ENCODE measurements around the gene ADGRG1. TPM values are rescaled to one million over a fixed set of nuclear protein-coding genes. Genes with fewer than 3 reads are reported as not detected.

The ADGRG1 gene
- total RNA-seq, 1 experiment from 2014 or later: 13.1 TPM

DNA sequence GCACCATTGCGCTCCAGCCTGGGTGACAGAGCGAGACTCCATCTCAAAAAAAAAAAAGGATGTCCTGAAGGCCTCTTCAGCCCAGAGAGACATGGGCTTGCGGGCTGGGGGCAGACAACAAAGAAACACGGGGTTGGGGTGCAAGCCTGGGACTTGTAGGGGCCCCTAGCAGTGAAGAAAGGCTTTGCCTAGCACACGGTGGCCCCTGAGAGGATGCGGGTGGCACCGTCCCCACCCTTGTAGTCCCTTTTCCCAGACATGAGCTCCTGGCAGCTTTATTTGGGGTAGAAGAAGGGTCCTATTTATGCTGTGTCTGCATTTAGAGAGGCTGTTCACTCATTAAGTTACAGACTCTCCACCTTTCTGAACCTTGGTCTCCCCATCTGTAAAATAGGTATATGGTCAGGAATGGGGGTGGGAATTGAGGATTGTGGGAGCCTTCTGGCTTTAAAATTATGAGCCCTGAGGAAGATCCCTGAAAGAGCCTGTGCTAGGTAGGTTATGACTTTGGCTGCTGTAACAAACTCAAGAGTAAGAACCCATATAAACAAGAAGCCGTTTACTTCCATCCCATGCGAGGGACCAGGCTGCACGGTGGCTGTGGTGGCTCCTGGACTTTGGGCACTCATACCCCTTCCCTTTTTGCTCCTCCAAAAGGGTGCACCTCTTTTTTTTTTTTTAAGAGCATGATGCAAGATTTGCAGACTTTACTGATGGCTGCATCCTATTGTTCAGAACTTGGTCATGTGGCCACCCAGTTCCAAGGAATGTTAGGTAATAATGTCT is 20.6 kb upstream of the ADGRG1 start:
- BruUV-seq (replicated peaks): no TSS peak
- H3K4me1 ChIP-seq (ENCODE audit: control insufficient read depth, insufficient read depth, low read length): no peaks in the 10 kb centered on the region; the same call in 1 of the 2 replicates
- no peak overlapping the region for H3K27ac ChIP-seq (ENCODE audit: low read length)
- intact Hi-C loops (cut with micrococcal nuclease; ENCODE audit: unreplicated experiment): no loop called here
- no peaks in the 10 kb centered on the region for H3K9me3 ChIP-seq (ENCODE audit: control insufficient read depth, insufficient read depth, low read depth, low read length)
- TF ChIP-seq, protein P1, sequence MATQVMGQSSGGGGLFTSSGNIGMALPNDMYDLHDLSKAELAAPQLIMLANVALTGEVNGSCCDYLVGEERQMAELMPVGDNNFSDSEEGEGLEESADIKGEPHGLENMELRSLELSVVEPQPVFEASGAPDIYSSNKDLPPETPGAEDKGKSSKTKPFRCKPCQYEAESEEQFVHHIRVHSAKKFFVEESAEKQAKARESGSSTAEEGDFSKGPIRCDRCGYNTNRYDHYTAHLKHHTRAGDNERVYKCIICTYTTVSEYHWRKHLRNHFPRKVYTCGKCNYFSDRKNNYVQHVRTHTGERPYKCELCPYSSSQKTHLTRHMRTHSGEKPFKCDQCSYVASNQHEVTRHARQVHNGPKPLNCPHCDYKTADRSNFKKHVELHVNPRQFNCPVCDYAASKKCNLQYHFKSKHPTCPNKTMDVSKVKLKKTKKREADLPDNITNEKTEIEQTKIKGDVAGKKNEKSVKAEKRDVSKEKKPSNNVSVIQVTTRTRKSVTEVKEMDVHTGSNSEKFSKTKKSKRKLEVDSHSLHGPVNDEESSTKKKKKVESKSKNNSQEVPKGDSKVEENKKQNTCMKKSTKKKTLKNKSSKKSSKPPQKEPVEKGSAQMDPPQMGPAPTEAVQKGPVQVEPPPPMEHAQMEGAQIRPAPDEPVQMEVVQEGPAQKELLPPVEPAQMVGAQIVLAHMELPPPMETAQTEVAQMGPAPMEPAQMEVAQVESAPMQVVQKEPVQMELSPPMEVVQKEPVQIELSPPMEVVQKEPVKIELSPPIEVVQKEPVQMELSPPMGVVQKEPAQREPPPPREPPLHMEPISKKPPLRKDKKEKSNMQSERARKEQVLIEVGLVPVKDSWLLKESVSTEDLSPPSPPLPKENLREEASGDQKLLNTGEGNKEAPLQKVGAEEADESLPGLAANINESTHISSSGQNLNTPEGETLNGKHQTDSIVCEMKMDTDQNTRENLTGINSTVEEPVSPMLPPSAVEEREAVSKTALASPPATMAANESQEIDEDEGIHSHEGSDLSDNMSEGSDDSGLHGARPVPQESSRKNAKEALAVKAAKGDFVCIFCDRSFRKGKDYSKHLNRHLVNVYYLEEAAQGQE (IDR thresholded peaks at IDR 0.05; ENCODE audit: insufficient read depth in 1 of 2, low read depth in 2 of 2, low read length in 1 of 2): no peak
- TF ChIP-seq, protein P2, sequence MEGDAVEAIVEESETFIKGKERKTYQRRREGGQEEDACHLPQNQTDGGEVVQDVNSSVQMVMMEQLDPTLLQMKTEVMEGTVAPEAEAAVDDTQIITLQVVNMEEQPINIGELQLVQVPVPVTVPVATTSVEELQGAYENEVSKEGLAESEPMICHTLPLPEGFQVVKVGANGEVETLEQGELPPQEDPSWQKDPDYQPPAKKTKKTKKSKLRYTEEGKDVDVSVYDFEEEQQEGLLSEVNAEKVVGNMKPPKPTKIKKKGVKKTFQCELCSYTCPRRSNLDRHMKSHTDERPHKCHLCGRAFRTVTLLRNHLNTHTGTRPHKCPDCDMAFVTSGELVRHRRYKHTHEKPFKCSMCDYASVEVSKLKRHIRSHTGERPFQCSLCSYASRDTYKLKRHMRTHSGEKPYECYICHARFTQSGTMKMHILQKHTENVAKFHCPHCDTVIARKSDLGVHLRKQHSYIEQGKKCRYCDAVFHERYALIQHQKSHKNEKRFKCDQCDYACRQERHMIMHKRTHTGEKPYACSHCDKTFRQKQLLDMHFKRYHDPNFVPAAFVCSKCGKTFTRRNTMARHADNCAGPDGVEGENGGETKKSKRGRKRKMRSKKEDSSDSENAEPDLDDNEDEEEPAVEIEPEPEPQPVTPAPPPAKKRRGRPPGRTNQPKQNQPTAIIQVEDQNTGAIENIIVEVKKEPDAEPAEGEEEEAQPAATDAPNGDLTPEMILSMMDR (IDR thresholded peaks at IDR 0.05): no peak
- TF ChIP-seq SIN3A (IDR thresholded peaks at IDR 0.05; ENCODE audit: borderline replicate concordance, insufficient read depth, low read depth, low read length) (no peak), TCF7L2 (IDR thresholded peaks at IDR 0.05; ENCODE audit: low read depth, low read length) (no peak), POLR2AphosphoS5 (IDR thresholded peaks at IDR 0.05; ENCODE audit: low read depth, low read length) (no peak)
- H3K36me3 ChIP-seq (ENCODE audit: control insufficient read depth, insufficient read depth, low read length): no peaks in the 10 kb centered on the region
- CTCF ChIA-PET: no interaction called here
- H3K4me3 ChIP-seq (ENCODE audit: low read depth in 2 of 2, low read length in 2 of 2): no peak overlapping the region
- in situ Hi-C loops (cut with HindIII; ENCODE audit: low pct_unique_long_range_greater_than_20kb, low sequenced_read_pairs): no loop called here
- no peaks in the 10 kb centered on the region for H3K27me3 ChIP-seq (ENCODE audit: control insufficient read depth, insufficient read depth, low read length)
- DNase-seq (ENCODE audit: low read depth, low spot score): no peak
- POLR2A ChIA-PET: no interaction called here
- no peak for ATAC-seq

DNA sequence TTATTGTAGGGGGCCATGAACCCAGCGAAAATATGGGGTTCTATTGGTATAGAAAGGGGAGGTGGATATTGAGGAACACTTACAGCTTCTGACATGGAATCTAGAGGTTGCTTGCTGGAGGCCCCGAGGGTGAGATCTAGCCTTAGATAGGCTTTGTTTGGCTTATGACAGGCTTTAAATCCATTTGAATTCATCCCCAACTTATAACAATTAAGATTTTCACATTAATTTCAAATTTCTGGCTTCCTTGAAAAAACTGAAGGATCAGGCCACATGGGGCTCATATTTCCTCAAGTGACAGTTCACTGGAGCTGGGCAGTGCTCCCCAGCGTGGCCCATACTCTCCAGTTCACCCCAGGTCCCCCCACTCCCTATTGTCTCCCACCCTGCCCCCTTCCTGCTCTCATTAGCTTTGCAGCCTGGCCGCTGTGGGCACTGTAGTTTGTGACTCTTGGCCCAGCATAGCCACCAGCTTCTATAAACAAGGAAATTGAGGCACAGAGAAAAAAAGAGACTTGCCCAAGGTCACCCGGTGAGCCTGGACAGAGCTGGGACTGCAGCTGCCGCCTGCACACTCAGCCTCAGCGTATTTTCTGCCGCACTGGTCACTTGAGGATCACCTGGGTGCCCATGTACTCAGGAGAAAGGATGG is 19.8 kb upstream of the ADGRG1 start:
- H3K36me3 ChIP-seq (ENCODE audit: control insufficient read depth, insufficient read depth, low read length): no peaks in the 10 kb centered on the region
- H3K4me1 ChIP-seq (ENCODE audit: control insufficient read depth, insufficient read depth, low read length): no peaks in the 10 kb centered on the region; the same call in 1 of the 2 replicates
- ChIA-PET CTCF (interaction anchor here (0.6 to 1.5 kb wide), 2 partner anchors 18 to 22 kb away, joined by 3 to 9 read pairs; no protein-coding TSS in a partner anchor), POLR2A (interaction anchor here (0.6 kb wide), 1 partner anchor 30 kb away, joined by 8 read pairs; no protein-coding TSS in a partner anchor)
- no peak for ATAC-seq
- TF ChIP-seq, protein P1 (IDR thresholded peaks at IDR 0.05; ENCODE audit: insufficient read depth in 1 of 2, low read depth in 2 of 2, low read length in 1 of 2): no peak
- TF ChIP-seq SIN3A (IDR thresholded peaks at IDR 0.05; ENCODE audit: borderline replicate concordance, insufficient read depth, low read depth, low read length) (no peak), TCF7L2 (IDR thresholded peaks at IDR 0.05; ENCODE audit: low read depth, low read length) (no peak)
- TF ChIP-seq, protein P2 (IDR thresholded peaks at IDR 0.05): no peak
- in situ Hi-C loops (cut with HindIII; ENCODE audit: low pct_unique_long_range_greater_than_20kb, low sequenced_read_pairs) (no loop called here), intact Hi-C loops (cut with micrococcal nuclease; ENCODE audit: unreplicated experiment) (no loop called here)
- H3K4me3 ChIP-seq (ENCODE audit: low read depth in 2 of 2, low read length in 2 of 2): no peak overlapping the region
- no TSS peak for BruUV-seq (replicated peaks)
- H3K9me3 ChIP-seq (ENCODE audit: control insufficient read depth, insufficient read depth, low read depth, low read length): no peaks in the 10 kb centered on the region
- DNase-seq (ENCODE audit: low read depth, low spot score): no peak
- no peak overlapping the region for H3K27ac ChIP-seq (ENCODE audit: low read length)
- no peaks in the 10 kb centered on the region for H3K27me3 ChIP-seq (ENCODE audit: control insufficient read depth, insufficient read depth, low read length)
